ENCODE measurements around the gene POLR2M.

The POLR2M gene

DNA sequence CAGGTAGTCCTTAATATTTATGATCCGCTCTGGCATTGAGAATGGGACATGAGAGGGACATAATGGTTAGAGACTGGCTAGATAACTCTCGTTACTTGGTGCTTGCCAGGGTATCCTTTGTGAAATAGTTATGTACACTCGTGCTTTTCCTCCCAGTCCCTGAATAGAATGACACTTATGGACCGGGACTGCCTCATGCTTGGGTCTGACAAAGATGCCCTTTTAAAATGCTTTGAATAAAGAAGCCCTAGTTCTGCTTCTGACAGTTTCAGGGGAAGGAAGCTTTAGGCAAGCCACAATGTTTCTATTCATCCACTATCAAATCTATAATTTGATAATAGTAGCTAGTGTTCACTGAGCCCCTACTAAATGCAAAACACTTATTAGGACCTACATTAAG, 29.4 kb downstream of the POLR2M start:
- in situ Hi-C loops (cut with MboI; ENCODE audit: low sequenced_read_pairs) = no loop called here

DNA sequence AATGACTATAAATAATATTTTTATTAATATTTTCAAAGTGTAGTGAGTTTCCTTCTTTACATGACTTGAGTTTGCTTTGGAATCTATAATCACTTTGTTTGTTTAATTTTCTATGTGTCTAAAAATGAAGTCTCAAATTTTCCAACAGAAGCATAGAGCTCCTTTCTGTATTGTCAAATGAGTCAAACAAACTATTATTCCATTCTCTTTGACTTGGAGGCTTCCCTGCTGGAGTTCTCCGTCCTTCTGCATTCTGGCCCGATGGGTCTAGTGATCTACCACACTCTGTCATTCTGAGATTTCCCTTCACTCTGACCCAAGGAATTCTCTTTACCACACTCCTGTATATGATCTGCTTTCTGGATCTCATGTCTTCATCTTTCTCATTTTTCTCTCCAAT, 30.1 kb downstream of the POLR2M start:
- in situ Hi-C loops (cut with MboI; ENCODE audit: low sequenced_read_pairs) = no loop called here

DNA sequence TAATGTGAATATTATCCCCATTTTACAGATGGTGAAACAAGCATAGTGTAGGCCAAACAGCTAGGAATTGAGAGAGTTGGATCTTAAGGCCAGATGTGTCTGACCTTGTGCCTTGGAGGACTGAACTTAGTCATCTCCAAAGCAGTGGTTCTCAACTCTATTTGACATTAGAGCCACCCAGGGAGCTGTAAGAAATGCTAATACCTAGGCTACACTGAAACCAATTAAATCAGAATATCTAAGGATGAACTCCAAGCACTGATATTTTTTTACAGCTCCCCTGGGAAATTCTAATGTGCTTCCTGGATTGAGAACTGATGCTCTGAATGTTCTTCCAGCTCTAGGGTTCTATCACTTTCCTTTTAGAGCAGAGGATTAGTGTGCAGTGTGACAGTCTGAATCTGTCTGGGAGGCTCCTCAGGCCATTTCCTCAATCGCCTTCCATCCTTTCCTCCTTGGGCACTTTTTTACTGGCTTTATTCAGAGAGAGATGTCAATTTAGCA, 32.3 kb downstream of the POLR2M start:
- in situ Hi-C loops (cut with MboI; ENCODE audit: low sequenced_read_pairs) = no loop called here

DNA sequence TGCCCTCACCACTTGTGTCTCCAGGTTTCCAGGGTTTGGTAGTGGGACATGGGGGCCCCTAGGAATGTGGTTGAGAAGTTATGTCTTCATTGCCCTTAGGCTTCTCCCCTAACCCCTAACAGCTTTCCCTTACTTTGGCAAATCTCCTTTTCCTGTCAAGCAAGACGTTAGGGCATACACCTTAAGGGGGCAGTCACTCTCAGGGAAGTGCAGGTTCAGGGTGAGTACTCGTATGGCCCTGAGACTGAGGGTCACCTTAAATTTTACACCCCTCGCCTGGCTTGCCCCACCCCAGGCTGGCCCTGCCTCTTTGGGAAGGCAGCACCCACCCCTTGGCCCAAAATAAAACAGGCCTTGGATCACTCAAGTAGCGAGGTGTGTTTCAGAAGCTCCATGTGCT, 33.5 kb downstream of the POLR2M start:
- in situ Hi-C loops (cut with MboI; ENCODE audit: low sequenced_read_pairs) = no loop called here

DNA sequence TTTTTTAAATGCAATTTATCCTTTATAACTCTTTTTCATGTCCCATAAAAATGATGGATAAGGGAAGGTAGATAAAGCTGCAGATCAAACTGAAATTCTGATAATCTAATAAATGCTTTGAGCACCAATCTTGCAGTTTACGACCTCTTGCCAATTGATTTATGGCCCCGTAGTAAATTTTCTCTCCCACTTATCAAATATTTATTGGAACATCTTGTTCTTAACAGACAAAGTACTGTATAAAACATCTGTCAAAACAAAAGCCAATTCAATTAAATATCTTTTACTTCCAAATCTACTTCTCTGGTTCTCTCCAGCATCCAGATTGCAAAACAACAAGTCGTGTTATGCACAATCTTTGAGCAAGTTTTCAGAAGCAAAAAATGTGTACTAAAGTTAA, 34.6 kb downstream of the POLR2M start:
- in situ Hi-C loops (cut with MboI; ENCODE audit: low sequenced_read_pairs) = no loop called here

DNA sequence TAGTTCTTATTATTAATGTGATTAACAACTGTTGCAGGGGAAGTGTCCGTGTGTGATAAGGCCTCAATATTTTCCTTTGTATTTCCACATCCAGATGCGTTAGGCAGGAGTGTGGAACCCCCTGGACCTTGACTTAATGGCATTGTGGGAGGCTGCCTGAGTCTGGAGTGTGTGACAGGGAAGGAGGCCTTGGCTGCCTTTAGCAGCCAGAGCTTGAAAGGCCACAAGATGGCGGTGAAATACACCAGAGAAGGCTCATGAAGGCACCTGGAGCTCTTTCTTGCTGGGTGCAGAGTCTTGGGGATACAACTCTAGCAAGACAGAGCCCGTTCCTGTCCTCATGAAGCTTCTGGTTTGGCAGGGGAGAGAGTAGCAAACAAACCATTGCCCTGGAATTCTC, 36.9 kb downstream of the POLR2M start:
- in situ Hi-C loops (cut with MboI; ENCODE audit: low sequenced_read_pairs) = no loop called here

DNA sequence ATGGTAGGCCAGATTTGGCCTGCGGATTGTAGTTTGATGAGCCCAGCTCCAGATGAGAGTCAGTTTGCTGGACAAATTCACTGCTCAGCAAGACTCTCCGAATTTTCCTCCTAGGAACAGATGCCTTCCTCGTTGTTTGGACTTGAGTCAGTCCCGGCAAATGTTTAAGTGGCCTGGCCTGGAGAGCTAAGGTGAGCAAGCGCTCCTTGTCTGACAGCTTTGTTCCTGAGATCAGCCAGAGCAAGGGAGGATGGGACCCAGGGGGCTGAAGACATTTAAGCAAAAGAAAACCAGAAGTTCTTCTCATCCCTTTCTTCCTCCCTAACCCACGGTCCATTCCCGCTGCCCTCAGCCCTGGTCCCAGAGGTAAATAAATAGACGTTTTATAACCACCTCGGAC, 40.3 kb downstream of the POLR2M start:
- in situ Hi-C loops (cut with MboI; ENCODE audit: low sequenced_read_pairs) = no loop called here

DNA sequence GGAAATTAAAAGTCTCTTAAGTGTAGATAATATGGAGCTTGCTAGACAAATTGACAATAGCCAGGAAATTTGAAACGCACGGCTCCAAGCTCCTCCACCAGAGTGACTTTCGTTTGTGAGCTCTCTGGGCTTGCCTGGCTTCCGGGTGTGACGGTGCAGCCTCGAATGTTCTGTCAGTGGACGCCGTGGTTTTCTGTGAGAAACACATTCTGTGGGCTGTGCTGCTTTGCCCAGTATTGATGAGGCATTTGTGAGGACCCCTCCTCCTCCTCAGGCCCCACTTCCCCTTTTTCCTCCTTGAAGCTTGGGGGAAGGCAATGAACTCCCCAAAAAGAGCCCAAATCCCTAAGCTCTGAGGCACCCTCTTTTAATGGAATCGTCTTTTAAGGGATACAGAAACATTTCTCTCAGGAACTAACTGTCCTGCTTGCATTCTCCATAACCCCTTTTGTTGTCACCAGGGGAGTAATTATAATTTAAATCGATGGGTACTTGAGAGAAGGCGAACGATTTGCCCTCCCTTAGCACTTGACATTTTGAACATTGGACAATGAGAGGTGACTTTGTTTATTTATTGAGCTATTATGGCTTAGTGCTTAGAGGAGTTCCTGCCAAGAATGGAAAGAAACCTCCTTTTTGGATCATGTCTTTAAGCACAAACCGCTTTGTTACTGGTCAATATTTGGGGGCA, 40.8 kb downstream of the POLR2M start:
- in situ Hi-C loops (cut with MboI; ENCODE audit: low sequenced_read_pairs) = no loop called here

DNA sequence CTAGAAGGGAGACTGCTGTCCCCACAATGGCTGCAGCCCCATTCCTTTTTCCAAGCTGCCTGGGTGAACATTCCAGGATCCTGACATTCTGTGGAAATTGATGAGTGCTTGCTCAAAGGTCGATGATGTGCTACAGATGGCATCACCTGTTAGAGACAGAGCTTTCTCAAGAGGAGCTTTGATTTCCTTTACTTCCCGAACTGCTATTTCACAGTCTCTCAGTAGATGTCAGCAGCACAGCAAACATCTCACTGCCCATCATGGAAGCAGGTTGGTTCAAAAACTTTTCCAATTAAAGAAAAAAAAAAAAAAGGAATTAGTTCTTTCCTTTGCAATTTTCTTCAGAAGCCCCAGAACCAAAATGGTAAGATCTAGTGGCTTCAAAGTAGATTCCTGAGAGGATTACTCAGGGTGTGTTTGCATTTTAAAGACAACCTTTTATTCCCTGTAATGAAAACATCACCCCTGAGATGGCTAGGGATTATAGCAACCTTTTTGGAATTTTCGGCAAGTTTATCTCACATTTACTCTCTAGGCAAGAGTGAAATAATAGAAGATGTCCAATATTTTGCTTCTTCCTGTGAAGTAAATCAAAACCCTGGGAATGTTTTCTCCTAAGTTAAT, 44.8 kb downstream of the POLR2M start:
- in situ Hi-C loops (cut with MboI; ENCODE audit: low sequenced_read_pairs) = no loop called here

DNA sequence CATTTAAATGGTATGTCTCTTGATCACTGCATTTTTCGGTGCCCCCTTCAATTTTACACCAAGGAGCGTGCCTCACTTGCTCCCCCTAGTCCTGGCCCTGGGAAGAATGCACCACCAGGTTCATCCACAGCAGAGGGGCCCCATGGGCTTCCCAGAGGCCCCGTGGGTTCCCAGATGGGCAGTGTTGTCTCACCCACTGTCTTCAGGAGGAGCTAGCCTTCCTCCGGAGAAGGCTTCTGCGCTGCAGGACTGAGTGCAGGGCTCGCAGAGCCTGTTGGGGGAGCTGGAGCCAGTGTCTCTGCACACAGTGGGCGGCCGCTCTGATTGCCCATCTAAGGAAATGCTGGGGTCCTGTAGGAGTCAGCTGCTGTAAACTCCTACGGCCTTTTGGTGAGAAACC, 45.9 kb downstream of the POLR2M start:
- in situ Hi-C loops (cut with MboI; ENCODE audit: low sequenced_read_pairs) = no loop called here

DNA sequence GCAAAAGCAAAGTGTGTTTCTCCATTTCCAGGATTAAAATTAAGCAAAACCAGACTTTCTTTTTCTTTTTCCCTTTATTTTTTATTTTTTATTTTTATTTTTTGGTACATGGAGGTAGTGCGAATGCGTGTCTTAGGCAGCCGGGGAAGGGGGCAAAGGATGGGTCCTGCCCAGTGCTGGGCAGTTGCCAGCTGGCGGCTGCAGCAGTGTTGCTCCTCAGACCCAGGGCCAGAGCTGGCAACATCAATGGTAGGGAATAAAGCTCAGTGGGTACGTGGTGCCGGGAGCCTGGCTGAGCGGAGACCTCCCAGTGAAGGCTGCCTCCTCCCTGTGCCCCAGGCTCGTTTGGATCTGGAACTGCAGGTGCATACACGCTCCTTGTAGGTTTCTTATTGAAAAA, 46.3 kb downstream of the POLR2M start:
- in situ Hi-C loops (cut with MboI; ENCODE audit: low sequenced_read_pairs) = no loop called here

DNA sequence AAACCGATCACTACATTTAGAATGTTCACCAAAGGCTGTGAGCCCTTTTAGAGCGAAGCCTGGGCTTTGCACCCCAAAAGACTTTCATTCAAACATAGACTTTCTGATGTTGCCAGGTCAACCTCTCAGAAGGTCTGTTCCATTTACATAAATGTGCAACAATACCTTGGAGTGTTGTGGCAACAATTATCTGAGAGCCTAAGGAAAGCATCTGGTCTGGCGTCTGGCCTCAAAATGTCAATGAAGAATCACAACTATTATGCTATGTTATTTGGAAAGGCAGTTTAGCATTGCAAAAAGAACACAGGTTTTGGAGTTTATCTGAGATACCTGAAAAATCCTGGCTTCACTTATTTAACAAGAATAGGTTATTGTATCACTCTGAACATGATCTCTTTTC, 50.0 kb downstream of the POLR2M start:
- in situ Hi-C loops (cut with MboI; ENCODE audit: low sequenced_read_pairs) = no loop called here

DNA sequence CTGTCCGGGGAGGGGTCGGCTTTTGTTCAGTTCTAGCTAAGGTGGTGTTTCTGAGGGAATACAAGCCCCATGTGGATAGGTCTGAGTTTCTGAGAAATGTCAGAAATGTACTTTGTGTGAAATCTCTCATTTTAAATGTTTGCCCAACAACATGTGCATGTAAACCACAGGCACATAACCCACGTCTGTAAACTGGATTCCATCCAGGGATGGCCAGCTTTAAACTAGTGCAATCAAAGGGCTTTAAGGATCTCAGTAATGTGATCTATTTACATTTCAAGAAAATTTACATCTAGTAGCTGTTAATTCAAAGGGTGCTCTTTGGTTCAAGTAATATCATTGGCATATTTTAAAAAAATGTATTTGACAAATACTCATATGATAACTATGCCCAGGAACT, 52.0 kb downstream of the POLR2M start:
- in situ Hi-C loops (cut with MboI; ENCODE audit: low sequenced_read_pairs) = no loop called here

DNA sequence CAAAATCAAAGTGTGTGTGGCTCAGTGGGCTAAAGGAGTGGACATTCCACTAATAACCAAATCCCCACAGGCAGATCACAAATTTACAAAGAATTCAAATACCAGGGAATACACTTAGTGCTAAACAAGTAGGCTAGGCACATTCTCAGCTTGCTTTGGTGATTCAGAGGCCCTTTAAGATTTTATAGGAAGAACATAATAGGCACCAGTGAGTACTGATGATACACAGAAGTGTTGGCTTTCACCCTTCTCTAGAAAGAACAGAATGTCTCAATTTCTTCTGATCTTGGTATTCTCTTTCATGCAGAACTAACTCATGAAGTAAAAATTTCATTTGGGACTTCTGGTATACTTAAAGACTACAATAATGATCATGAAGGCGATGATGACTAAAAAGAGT, 55.0 kb downstream of the POLR2M start:
- in situ Hi-C loops (cut with MboI; ENCODE audit: low sequenced_read_pairs) = no loop called here

DNA sequence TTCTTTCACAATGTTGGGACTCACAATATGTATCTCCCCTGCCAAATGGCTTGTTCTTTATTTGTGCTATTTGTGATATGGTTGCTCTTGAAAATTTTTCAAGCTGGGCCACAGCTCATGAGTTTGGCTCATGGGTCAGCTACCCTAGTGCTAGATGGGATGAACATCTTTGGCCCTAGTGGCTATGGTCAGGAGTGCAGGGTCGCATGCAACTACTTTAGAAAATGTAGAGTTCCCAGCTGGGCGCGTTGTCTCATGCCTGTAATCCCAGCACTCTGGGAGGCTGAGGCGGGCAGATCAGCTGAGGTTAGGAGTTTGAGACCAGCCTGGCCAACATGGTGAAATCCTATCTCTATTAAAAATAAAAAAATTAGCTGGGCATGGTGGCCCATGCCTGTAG, 55.8 kb downstream of the POLR2M start:
- in situ Hi-C loops (cut with MboI; ENCODE audit: low sequenced_read_pairs) = no loop called here

DNA sequence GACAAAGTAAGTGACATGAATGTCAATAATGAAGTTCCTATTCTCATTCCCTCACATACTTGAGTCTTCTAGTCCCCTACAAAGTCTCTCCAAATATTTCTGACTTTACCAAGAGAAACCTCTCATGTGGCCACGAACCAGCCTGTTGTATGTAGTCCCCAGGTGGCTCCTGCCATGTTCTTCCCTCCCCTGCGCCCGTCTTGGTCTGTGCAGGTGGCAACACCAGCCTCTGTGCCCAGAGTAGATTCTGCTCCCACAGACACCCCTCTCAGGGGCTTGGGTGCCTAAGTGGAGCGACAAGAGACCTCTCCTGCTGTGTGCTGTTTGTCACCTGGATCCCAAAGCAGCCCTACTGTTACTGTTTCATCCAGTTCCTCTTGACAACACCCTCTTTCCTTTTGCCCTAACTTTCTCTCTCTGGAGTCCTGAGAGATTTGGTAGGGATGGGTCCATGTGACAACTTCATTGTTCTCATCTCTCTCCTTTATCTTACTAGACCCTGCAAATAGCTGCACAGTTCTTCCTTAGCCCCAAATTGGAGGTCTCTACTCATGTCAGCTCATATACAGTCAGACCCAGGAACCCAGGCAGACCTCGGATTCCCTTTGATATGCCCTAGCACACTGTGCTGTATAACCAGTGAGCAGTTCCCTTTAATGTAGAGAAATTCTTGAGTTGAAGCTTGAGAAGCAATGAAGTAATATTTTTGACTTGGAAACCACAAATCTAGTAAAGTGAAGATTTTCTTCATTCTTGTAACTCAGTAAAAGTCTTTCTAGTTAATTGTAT, 56.9 kb downstream of the POLR2M start:
- in situ Hi-C loops (cut with MboI; ENCODE audit: low sequenced_read_pairs) = no loop called here
